Keratinocyte (primary cell): ENCODE results near the gene RARS1. TPM values are rescaled to one million over a fixed set of nuclear protein-coding genes. Genes with fewer than 3 reads are reported as not detected.

Experiments
- DNase-seq: peaks from one replicate; pipeline ENCODE4 v3.0.0-alpha.2; 2011; ENCODE audit warnings: low read depth, missing footprints, low spot score
- FAIRE-seq: peaks from 2 replicates; lab custom pipeline; 2011; peaks lifted over from hg19 to GRCh38; lab: Jason Lieb, UNC
- H2AFZ ChIP-seq: 2 replicates; pipeline ENCODE4 v1.6.0; 2012; ENCODE audit warnings: low read length, control low read depth, inconsistent platforms; ENCODE audit not compliant: control insufficient read depth
- H3K27ac ChIP-seq: 2 replicates; pipeline ENCODE4 v1.5.1; 2011; ENCODE audit warnings: low read length; ENCODE audit not compliant: control insufficient read depth, insufficient read depth
- H3K27me3 ChIP-seq: 3 replicates; pipeline ENCODE4 v1.6.0; 2011; ENCODE audit warnings: low read length; ENCODE audit not compliant: control insufficient read depth, insufficient read depth; ENCODE audit errors: extremely low read depth
- H3K36me3 ChIP-seq, 2 experiments: 2 replicates in 1 of 2; 3 replicates in 1 of 2; pipeline ENCODE4 v1.5.1; 2011; ENCODE audit warnings: low read length in 2 of 2, mild to moderate bottlenecking in 1 of 2; ENCODE audit not compliant: control insufficient read depth in 2 of 2, insufficient read depth in 2 of 2; ENCODE audit errors: extremely low read depth in 1 of 2
- H3K4me1 ChIP-seq: 3 replicates; pipeline ENCODE4 v1.5.1; 2011; ENCODE audit warnings: low read length; ENCODE audit not compliant: control insufficient read depth, insufficient read depth; ENCODE audit errors: extremely low read depth
- H3K4me2 ChIP-seq: 3 replicates; pipeline ENCODE4 v1.6.0; 2011; ENCODE audit warnings: low read depth, low read length; ENCODE audit not compliant: control insufficient read depth, insufficient read depth; ENCODE audit errors: extremely low read depth
- H3K4me3 ChIP-seq, 3 experiments: fragments of 200-600 bp in 1 of 3; sonication (generic) in 1 of 3; 2 replicates in 2 of 3; 3 replicates in 1 of 3; pipeline ENCODE4 v1.5.1; 2011 to 2016; ENCODE audit warnings: low read length in 3 of 3, mild to moderate bottlenecking in 3 of 3, control low read depth in 2 of 3, inconsistent platforms in 1 of 3, low read depth in 1 of 3, mixed read lengths in 1 of 3, mixed run types in 1 of 3, moderate library complexity in 1 of 3; ENCODE audit not compliant: control insufficient read depth in 2 of 3, insufficient read depth in 2 of 3; ENCODE audit errors: extremely low read depth in 1 of 3
- H3K79me2 ChIP-seq: 2 replicates; pipeline ENCODE4 v1.6.0; 2012; ENCODE audit warnings: low read length; ENCODE audit not compliant: control insufficient read depth, insufficient read depth
- H3K9ac ChIP-seq: 3 replicates; pipeline ENCODE4 v1.6.0; 2011; ENCODE audit warnings: low read length; ENCODE audit not compliant: control insufficient read depth, insufficient read depth; ENCODE audit errors: extremely low read depth
- H3K9me1 ChIP-seq: 3 replicates; pipeline ENCODE4 v1.6.0; 2011; ENCODE audit warnings: low read length; ENCODE audit not compliant: control insufficient read depth, insufficient read depth; ENCODE audit errors: extremely low read depth
- H3K9me3 ChIP-seq: 2 replicates; pipeline ENCODE4 v1.5.1; 2012; ENCODE audit warnings: low read depth, low read length; ENCODE audit not compliant: control insufficient read depth
- H4K20me1 ChIP-seq: 3 replicates; pipeline ENCODE4 v1.6.0; 2011; ENCODE audit warnings: low read length; ENCODE audit not compliant: control insufficient read depth, insufficient read depth; ENCODE audit errors: extremely low read depth
- CTCF ChIP-seq, 3 experiments: IDR thresholded peaks in 1 of 3; conservative IDR thresholded peaks in 1 of 3; optimal IDR thresholded peaks in 1 of 3; 2 replicates in 2 of 3; 3 replicates in 1 of 3; pipeline versions ENCODE3 to v1.5.1; 2011; ENCODE audit warnings: low read length in 3 of 3, mild to moderate bottlenecking in 3 of 3, moderate library complexity in 2 of 3, control low read depth in 1 of 3, inconsistent platforms in 1 of 3; ENCODE audit not compliant: insufficient read depth in 2 of 3; ENCODE audit errors: extremely low read depth in 1 of 3
- EZH2 ChIP-seq: IDR thresholded peaks from one replicate; pipeline ENCODE4 v1.6.1; 2012; ENCODE audit warnings: inconsistent platforms, mild to moderate bottlenecking, low read length, moderate library complexity
- dilution Hi-C: fragments of 300-500 bp; cut with MboI; formaldehyde crosslinking; loops from one replicate; pipeline ENCODE4 v1.7.0; 2020; ENCODE audit warnings: low sequenced_read_pairs; ENCODE audit not compliant: extremely low pct_ligation_motif_present
- polyA plus RNA-seq, 5 experiments: library from polyadenylated mRNA; depleted of rRNA in 3 of 5; stranded (reverse) in 3 of 5; stranded (forward) in 1 of 5; unstranded in 1 of 5; fragments of >200 nt; gene quantifications; 1 replicate in 1 of 5; 2 replicates in 3 of 5; 3 replicates in 1 of 5; pipeline versions ENCODE4 v1.2.1 to v1.2.3, GENCODE V29; 2011 to 2012; ENCODE audit warnings: missing spikeins in 2 of 5, low read depth in 1 of 5, low replicate concordance in 1 of 5

RARS1 gene
- polyA plus RNA-seq, 1 donor (not counting 4 experiments of a cell fraction or from before 2014, with no cell fraction given): 128 TPM

GRCh38 chr5:168469816-168470215, 16.5 kb upstream of the RARS1 start:
- no peak overlapping the region for H3K9ac ChIP-seq
- H3K9me1 ChIP-seq: no peaks in the 10 kb centered on the region
- no peak overlapping the region for H3K4me2 ChIP-seq
- H2AFZ ChIP-seq: no peak overlapping the region
- peaks cover 4% of the 10 kb centered on the region for H4K20me1 ChIP-seq
- TF ChIP-seq CTCF (optimal IDR thresholded peaks at IDR 0.05 in 1 of 3, IDR thresholded peaks at IDR 0.05 in 1 of 3, conservative IDR thresholded peaks at IDR 0.05 in 1 of 3; ENCODE audit: extremely low read depth in 1 of 3, insufficient read depth in 2 of 3, low read length in 3 of 3): no peak
- no peak for TF ChIP-seq EZH2
- FAIRE-seq (no peak), DNase-seq (no peak)
- H3K9me3 ChIP-seq: no peaks in the 10 kb centered on the region
- H3K4me3 ChIP-seq: no peak overlapping the region
- peaks cover 28 to 40% of the 10 kb centered on the region in 2 experiments for H3K36me3 ChIP-seq
- H3K79me2 ChIP-seq: no peaks in the 10 kb centered on the region
- H3K4me1 ChIP-seq: peaks cover 12% of the 10 kb centered on the region
- no peak overlapping the region for H3K27ac ChIP-seq
- dilution Hi-C loops: no loop called here
- H3K27me3 ChIP-seq: no peaks in the 10 kb centered on the region

- dilution Hi-C loops: no loop called here
- H3K9me1 ChIP-seq: no peaks in the 10 kb centered on the region
- no peak overlapping the region for H3K9ac ChIP-seq
- no peak overlapping the region for H3K27ac ChIP-seq
- H3K79me2 ChIP-seq: no peaks in the 10 kb centered on the region
- H3K27me3 ChIP-seq: no peaks in the 10 kb centered on the region
- H4K20me1 ChIP-seq: peaks cover 4% of the 10 kb centered on the region
- DNase-seq: no peak
- TF ChIP-seq EZH2 (no peak), CTCF (optimal IDR thresholded peaks at IDR 0.05 in 1 of 3, IDR thresholded peaks at IDR 0.05 in 1 of 3, conservative IDR thresholded peaks at IDR 0.05 in 1 of 3; ENCODE audit: extremely low read depth in 1 of 3, insufficient read depth in 2 of 3, low read length in 3 of 3) (no peak)
- H3K9me3 ChIP-seq: no peaks in the 10 kb centered on the region
- H3K36me3 ChIP-seq: peaks cover 24 to 34% of the 10 kb centered on the region in 2 experiments
- no peak overlapping the region for H3K4me2 ChIP-seq
- no peak overlapping the region for H2AFZ ChIP-seq
- FAIRE-seq: no peak
- H3K4me3 ChIP-seq: no peak overlapping the region
- peaks cover 12% of the 10 kb centered on the region for H3K4me1 ChIP-seq
Observed at GRCh38 chr5:168471785-168472184, 14.5 kb upstream of the RARS1 start.
